Measurements from ENCODE around the gene PRKACB.
A peak's percentile ranks its signal among the peaks of the same experiment; 100 is the strongest.
"Not testable (repeated sequence)": the region's sequence is repeated elsewhere in the genome, so short reads cannot be mapped to it uniquely, and the experiment has no call there.

Gene PRKACB

GRCh38 chr1:84223751-84224432, 79.8 kb downstream of the PRKACB start:
- DNase-seq (ENCODE audit: low read depth) = peak; percentile 52

DNA sequence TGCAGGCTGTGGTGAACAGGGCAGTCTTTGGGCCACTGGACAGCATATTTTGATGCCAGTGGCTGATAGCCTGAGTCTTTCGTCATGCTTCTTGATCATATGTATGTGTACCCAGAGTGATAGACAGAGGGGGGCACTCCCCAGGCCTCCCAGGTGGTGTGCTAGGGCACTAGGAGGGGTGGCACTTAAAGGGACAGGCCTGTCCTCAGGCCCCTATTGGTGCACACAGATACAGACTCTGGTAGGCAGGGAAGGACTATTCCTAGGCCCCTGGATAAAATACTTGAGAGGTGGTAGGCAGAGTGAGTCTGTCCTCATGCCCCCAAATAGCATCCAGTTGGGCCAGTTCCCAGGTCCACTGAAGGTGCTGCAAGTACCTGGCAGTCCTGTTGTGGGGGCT, 80.8 kb downstream of the PRKACB start:
- no peak for DNase-seq (ENCODE audit: low read depth)

GRCh38 chr1:84225646-84226045, 81.6 kb downstream of the PRKACB start:
- no peak for DNase-seq (ENCODE audit: low read depth)

DNA sequence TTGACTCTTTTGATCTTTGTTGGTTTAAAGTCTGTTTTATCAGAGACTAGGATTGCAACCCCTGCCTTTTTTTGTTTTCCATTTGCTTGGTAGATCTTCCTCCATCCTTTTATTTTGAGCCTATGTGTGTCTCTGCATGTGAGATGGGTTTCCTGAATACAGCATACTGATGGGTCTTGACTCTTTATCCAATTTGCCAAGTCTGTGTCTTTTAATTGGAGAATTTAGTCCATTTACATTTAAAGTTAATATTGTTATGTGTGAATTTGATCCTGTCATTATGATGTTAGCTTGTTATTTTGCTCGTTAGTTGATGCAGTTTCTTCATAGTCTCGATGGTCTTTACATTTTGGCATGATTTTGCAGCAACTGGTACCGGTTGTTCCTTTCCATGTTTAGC, 88.6 kb downstream of the PRKACB start:
- DNase-seq (ENCODE audit: low read depth) = not testable (repeated sequence)

DNA sequence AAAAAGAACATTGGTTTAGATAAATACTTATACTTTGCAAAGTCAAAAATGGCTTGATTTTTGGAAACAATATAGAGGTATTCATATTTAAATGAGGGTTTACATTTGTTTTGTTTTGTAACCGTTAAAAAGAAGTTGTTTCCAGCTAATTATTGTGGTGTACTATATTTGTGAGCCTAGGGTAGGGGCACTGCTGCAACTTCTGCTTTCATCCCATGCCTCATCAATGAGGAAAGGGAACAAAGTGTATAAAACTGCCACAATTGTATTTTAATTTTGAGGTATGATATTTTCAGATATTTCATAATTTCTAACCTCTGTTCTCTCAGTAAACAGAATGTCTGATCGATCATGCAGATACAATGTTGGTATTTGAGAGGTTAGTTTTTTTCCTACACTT, 92.2 kb downstream of the PRKACB start:
- no peak for DNase-seq (ENCODE audit: low read depth)

GRCh38 chr1:84242641-84243040, 98.6 kb downstream of the PRKACB start:
- no peak for DNase-seq (ENCODE audit: low read depth)

DNA sequence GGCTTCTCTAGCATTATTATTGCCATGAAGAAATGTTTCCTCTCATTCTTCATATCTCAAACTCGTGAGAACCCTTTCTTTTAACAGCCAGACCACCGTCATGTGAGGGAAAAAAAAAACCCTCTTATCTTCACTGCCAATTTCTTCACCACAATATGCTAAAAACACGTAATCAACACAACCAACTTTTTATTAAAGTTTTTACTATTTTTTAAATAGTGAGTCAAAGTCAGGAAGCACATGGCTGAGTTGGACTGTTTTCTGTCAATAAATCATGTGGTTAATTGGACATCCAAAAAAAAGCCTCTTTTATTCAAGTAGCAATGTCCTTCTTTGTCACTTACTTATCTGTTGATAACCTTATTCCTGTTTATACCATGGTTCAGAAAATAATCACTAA, 101.5 kb downstream of the PRKACB start:
- no peak for DNase-seq (ENCODE audit: low read depth)

DNA sequence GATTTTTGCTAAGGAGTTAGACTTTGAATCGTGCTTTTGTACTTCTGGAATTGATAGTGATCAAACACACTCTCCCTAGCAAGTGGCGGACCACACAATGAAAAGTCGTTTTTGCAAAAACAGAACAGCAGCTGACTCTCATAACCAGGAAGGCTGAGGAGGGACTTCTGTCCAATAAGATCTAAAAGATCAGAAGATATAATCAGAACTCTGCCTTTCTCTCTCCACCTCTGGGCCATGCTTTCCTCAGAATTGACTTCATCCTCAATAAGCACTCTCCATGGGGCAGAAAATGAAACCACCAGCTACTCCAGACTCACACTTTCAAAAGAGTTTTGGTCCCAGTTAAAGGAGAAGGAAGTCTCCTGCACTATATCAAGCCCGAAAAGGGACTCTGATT, 102.1 kb downstream of the PRKACB start:
- no peak for DNase-seq (ENCODE audit: low read depth)

DNA sequence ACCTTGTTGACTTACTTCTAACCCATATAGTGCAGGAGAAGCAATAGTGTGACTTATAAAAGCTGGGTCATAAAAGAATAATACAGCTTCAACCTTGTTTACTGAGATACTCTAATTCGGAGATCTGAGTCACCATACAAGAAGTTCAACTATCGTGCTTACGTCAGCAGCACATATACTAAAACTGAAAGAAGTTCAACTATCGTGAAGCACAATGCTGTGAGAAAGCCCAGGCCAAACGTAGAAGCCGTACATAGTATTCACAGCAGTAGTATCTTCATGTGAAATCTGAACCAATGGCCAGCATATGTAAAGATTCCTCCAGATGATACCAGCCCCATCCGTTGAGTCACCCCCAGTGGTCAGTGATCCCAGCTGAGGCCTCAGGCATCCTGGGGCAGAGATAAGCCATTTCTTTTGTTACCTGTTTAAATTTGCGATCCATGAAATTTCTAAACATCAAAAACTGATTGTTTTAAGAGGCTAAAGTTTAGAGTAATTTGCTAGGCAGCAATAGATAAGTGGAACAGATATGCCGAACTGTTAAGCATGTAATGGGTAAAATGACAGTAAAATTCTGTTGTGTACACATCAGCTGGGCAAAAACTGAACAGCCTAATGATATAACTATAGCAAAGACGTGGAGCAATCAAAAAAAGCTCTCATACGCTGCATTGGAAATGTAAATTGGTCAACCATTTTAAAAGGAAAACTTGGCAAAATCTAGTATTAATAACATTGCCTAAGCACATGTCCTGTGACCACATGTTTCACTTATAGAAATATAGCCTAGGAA, 103.6 kb downstream of the PRKACB start:
- peak; percentile 52 for DNase-seq (ENCODE audit: low read depth)

DNA sequence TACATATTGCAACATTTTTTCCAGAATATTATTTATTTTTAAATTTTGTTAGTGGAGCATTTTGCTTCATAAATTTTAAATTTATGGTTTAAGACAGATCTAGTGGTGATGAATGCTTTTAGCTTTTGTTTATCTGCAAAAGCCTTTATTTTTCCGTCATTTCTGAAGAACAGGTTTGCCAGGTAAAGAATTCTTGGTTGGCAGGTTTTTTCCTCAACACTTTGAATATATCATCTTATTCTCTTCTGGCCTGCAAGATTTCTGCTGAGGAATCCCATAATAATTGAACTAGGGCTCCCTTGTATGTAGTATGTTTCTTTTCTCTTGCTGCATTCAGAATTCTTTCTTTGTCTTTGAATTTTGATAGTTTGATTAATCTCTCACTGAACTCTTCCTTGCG, 106.6 kb downstream of the PRKACB start:
- no peak for DNase-seq (ENCODE audit: low read depth)

- no peak for DNase-seq (ENCODE audit: low read depth)
Observed at GRCh38 chr1:84253036-84253435, 109.0 kb downstream of the PRKACB start.

GRCh38 chr1:84253891-84254290, 109.8 kb downstream of the PRKACB start:
- peak; percentile 82 for DNase-seq (ENCODE audit: low read depth)

DNA sequence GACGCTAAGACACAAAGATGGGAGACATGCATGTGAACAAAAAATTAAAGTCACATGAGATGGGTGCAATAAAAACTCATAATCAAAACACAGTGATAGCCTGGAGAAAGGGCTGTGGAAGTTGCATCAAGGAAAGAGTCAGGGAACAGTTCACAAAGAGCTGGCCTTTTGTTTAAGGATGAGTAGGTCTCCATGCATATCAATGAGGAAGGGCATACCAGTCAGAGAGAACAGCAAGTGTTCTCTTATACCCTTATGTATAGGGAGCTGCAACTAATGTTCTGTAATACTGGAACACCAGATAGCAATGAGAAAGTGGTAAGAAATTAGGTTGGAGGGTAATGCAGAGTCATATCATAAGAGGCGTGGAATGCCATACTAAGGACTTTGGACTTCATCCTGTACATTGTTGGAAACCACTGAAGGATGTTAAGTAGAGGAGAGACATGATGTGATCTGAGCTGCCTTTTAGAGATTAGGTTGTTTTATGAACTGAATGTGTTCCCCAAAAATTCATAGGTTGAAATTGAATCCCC, 110.7 kb downstream of the PRKACB start:
- DNase-seq (ENCODE audit: low read depth) = no peak

- no peak for DNase-seq (ENCODE audit: low read depth)
Observed at GRCh38 chr1:84255582-84255981, 111.5 kb downstream of the PRKACB start.

DNA sequence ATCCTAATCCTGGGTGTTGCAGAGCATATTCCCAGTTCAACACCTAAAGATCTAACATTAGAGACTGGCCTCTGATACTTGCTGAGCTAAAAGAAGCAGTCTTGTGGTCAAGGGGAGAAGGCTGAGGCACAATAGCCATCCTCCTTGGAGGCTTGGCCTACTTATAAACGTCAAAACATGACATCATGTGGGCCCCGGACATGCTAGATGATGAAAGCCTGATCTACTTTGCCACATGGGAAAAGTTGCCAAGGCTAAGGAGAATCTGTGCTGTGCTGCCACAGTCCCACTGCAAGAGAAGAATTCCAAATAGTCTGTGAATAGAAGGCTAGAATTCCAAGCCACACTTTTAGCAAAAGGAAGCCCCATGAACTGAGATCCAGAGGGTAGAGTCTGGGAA, 113.5 kb downstream of the PRKACB start:
- no peak for DNase-seq (ENCODE audit: low read depth)

DNA sequence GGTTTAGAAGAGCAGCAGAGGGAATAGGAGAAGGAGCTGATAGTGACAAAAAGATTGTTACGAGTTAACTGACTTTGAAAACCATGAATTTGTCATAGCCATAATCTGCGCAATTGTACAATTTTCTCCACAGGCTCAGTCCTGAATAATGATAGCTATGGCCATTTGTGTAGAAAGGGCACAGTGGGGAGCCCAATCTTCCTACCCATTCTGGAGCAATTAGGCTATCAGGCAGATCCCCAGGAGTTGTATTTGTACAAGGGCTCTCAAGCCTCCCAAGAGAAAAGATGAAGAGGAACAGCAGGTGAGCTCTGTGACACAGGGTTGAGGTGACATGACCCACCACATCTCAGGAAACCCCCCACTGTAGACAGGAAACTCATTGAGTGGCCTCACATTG, 115.3 kb downstream of the PRKACB start:
- no peak for DNase-seq (ENCODE audit: low read depth)

DNA sequence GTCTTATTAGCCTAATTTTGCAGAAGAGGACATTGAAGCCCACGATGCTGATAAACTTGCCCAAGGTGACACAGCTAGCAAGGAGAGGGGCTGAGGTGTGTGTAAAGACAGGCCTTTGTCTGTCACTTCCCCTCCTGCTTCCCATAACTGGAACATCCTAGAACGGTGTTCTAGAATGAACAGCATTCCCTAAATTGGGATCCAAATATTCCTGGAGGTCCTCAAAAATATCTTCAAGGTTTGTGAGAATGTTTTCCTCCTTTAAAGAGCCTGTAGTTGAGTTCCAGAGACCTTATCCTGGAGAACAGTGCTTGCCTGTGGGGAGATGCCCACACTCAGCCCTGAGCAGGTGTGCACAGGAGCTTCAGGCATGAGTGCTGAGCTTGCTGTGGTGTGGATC, 115.9 kb downstream of the PRKACB start:
- no peak for DNase-seq (ENCODE audit: low read depth)

DNA sequence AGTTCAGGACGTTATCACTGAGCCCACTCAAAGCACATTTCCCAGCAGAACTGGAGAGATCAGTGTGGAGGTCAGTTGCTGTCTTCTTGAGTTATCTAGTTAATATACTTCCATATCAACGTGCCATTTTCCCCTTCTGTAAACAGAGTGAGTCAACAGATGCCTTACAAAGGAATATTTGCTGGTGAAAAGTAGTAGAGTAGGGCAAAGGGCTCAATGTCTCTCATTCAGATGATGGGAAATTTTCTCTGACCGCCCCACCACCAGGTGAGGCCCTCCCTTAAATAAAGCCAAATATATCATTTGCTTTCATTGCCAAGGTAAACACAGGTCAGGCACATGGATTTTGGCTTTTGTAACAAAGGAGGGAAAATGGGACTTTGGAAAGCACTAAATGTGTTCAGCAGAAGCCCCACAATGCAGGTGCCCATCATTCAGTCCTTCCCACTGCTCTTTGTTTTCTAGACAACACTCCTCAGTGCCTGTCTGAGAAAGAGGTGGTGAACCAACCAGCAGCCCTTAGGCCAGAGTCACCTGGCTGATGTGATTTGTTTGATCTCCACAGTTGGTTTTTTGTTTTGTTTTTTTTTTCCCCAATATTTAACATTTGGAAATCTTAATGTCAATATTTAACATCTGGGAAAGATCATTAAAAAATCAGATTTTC, 116.9 kb downstream of the PRKACB start:
- DNase-seq (ENCODE audit: low read depth) = no peak

DNA sequence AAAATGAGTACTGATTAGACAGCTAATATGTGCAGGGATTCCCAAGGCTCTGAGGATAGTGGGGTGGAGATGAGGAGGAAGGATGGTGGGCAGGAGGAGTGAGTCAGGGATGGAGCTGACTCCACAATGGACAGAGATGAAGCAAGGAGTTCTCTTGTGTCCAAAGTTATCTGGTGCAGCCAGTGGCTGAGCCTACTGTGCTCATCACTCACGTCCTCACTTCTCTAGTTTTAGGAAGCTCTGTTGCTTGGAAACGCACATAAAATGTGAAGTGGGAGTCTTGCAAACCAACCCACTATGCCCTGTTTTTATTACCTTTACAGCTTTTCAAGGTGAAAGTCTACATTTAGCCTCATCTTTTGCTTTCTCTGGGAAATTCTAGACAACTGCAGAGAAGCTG, 120.9 kb downstream of the PRKACB start:
- no peak for DNase-seq (ENCODE audit: low read depth)

GRCh38 chr1:84265867-84266266, 121.8 kb downstream of the PRKACB start:
- DNase-seq (ENCODE audit: low read depth) = no peak

DNA sequence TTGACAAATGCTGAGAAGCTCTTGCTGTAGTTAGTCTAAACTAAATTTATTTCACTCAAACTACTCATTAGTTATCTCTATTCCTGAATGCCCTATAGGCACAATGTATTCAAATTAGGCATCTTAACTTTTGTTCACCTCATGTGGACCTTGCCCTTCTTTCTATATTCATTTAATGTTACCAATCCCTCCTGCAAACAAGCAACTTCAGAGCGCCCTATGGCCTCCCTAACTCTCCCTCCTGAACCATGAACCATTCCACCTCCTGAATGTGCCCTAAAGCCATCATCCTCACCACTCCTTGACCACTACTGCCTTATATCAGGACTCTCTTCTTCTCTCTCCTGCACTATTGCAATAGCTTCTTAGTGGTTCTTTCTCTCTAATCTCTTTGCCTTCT, 122.7 kb downstream of the PRKACB start:
- DNase-seq (ENCODE audit: low read depth) = no peak

DNA sequence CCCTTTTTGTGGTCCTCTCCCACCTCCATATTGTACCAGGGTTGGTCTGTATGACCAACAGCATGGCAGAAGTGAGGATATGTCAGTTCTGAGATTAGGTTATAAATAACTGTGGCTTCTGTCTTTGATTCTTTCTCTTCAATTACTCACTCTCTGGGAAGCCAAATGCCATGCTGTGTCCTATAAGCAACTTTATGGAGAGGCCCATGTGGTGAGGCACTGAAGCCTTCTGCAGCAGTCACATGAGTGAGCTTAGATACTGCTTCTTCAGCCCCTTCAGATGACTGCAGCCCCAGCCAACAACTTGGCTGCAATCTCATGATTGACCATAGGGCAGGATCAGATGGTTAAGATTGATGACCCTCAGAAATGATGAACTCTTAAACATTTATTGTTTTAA, 123.4 kb downstream of the PRKACB start:
- DNase-seq (ENCODE audit: low read depth) = no peak

- no peak for DNase-seq (ENCODE audit: low read depth)
Observed at GRCh38 chr1:84268346-84268745, 124.3 kb downstream of the PRKACB start.

All from fibroblast of gingiva (primary cell).